ENCODE data around the gene MYH3. TPM values are rescaled to one million over a fixed set of nuclear protein-coding genes. Genes with fewer than 3 reads are reported as not detected.

The MYH3 gene
- total RNA-seq, 1 experiment from 2014 or later = 2.1 TPM

- TF ChIP-seq, protein P1, sequence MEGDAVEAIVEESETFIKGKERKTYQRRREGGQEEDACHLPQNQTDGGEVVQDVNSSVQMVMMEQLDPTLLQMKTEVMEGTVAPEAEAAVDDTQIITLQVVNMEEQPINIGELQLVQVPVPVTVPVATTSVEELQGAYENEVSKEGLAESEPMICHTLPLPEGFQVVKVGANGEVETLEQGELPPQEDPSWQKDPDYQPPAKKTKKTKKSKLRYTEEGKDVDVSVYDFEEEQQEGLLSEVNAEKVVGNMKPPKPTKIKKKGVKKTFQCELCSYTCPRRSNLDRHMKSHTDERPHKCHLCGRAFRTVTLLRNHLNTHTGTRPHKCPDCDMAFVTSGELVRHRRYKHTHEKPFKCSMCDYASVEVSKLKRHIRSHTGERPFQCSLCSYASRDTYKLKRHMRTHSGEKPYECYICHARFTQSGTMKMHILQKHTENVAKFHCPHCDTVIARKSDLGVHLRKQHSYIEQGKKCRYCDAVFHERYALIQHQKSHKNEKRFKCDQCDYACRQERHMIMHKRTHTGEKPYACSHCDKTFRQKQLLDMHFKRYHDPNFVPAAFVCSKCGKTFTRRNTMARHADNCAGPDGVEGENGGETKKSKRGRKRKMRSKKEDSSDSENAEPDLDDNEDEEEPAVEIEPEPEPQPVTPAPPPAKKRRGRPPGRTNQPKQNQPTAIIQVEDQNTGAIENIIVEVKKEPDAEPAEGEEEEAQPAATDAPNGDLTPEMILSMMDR (IDR thresholded peaks at IDR 0.05; ENCODE audit: unreplicated experiment) = no peak
- CTCF ChIA-PET = interaction anchor here (0.6 to 9.5 kb wide), 3 partner anchors 10 to 680 kb away, joined by 3 to 104 read pairs (median 3); no protein-coding TSS in a partner anchor
- no peaks in the 10 kb centered on the region for H3K36me3 Mint-ChIP-seq (ENCODE audit: insufficient read depth, unreplicated experiment)
These were observed 51.0 kb downstream of the MYH3 start for GRCh38 chr17:10606110-10606509.

DNA sequence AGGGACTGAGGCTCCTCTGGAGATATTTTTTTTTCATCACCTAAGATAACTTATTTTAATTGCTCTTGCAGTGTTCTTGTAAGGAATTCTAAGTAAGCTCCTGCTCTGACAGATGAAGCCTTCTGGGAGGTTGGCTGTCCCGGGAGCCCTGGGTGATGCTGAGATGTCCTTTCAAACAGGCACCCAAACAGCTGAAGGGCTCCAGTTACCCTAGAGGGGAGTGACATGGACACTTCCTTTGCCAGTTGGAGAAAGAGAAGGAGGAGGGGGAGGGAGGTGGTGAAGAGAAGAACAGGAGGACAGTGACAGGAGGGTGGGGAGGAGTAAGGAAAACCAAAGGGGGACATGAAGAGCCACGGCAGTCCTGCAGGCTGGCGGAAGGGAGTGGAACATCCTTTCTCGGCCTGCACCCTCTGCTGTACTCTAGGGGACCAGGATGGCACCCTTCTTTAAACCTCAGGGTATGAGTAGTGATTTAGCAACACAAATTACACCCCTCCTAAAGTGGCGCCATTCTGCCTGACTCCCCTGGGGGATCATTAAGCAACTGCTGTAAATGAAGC is 51.8 kb downstream of the MYH3 start:
- Mint-ChIP-seq H3K4me1 (ENCODE audit: insufficient read depth, unreplicated experiment) (no peaks in the 10 kb centered on the region), H3K36me3 (ENCODE audit: insufficient read depth, unreplicated experiment) (no peaks in the 10 kb centered on the region), H3K4me3 (ENCODE audit: unreplicated experiment) (no peak overlapping the region), H3K27ac (ENCODE audit: low read depth, unreplicated experiment) (no peak overlapping the region), H3K9me3 (ENCODE audit: unreplicated experiment) (no peaks in the 10 kb centered on the region), H3K27me3 (ENCODE audit: insufficient read depth, unreplicated experiment) (peaks cover 29% of the 10 kb centered on the region)
- TF ChIP-seq, protein P1 (IDR thresholded peaks at IDR 0.05; ENCODE audit: unreplicated experiment) = no peak
- CTCF ChIA-PET = interaction anchor here (0.5 to 9.5 kb wide), 7 partner anchors 11 to 987 kb away, joined by 3 to 104 read pairs (median 3); no protein-coding TSS in a partner anchor
- intact Hi-C loops (cut with micrococcal nuclease) = no loop called here
- no TSS peak for BruUV-seq (replicated peaks)
- no peak for DNase-seq (ENCODE audit: unreplicated experiment)
- POLR2A ChIA-PET = interaction anchor here (0.7 kb wide), 1 partner anchor 1398 kb away, joined by 3 read pairs; no protein-coding TSS in a partner anchor

More at GRCh38 chr17:10606110-10606509, 51.0 kb downstream of the MYH3 start:
- POLR2A ChIA-PET = no interaction called here
- no peak for DNase-seq (ENCODE audit: unreplicated experiment)
- intact Hi-C loops (cut with micrococcal nuclease) = no loop called here
- H3K4me3 Mint-ChIP-seq (ENCODE audit: unreplicated experiment) = no peak overlapping the region
- H3K4me1 Mint-ChIP-seq (ENCODE audit: insufficient read depth, unreplicated experiment) = no peaks in the 10 kb centered on the region
- BruUV-seq (replicated peaks) = no TSS peak
- peaks cover 21% of the 10 kb centered on the region for H3K27me3 Mint-ChIP-seq (ENCODE audit: insufficient read depth, unreplicated experiment)
- no peak overlapping the region for H3K27ac Mint-ChIP-seq (ENCODE audit: low read depth, unreplicated experiment)
- H3K9me3 Mint-ChIP-seq (ENCODE audit: unreplicated experiment) = no peaks in the 10 kb centered on the region

DNA sequence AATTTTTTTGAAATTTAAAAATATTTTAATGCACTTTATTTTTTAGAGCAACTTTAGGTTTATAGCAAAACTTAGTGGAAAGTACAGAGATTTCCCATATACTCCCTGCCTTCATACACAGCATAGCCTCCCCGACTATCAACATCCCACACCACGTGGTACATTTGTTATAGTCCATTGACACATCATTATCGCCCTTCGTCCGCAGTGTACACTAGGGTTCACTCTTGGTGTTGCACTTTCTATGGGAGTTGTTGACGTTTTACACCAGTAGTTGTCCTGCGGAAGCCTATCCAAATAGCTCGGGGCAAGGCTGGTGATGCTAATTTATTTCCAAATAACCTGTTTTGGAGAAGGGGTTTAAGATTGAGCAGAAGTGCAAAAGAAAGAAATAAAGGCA is 52.6 kb downstream of the MYH3 start:
- H3K4me3 Mint-ChIP-seq (ENCODE audit: unreplicated experiment) = no peak overlapping the region
- no peaks in the 10 kb centered on the region for H3K4me1 Mint-ChIP-seq (ENCODE audit: insufficient read depth, unreplicated experiment)
- no peak for DNase-seq (ENCODE audit: unreplicated experiment)
- peaks cover 37% of the 10 kb centered on the region for H3K27me3 Mint-ChIP-seq (ENCODE audit: insufficient read depth, unreplicated experiment)
- ChIA-PET CTCF (interaction anchor here (0.5 to 9.5 kb wide), 3 partner anchors 12 to 837 kb away, joined by 3 to 104 read pairs (median 3); no protein-coding TSS in a partner anchor), POLR2A (no interaction called here)
- intact Hi-C loops (cut with micrococcal nuclease) = no loop called here
- no peaks in the 10 kb centered on the region for H3K9me3 Mint-ChIP-seq (ENCODE audit: unreplicated experiment)
- no TSS peak for BruUV-seq (replicated peaks)
- TF ChIP-seq, protein P1 (IDR thresholded peaks at IDR 0.05; ENCODE audit: unreplicated experiment) = no peak
- no peaks in the 10 kb centered on the region for H3K36me3 Mint-ChIP-seq (ENCODE audit: insufficient read depth, unreplicated experiment)
- H3K27ac Mint-ChIP-seq (ENCODE audit: low read depth, unreplicated experiment) = no peak overlapping the region

DNA sequence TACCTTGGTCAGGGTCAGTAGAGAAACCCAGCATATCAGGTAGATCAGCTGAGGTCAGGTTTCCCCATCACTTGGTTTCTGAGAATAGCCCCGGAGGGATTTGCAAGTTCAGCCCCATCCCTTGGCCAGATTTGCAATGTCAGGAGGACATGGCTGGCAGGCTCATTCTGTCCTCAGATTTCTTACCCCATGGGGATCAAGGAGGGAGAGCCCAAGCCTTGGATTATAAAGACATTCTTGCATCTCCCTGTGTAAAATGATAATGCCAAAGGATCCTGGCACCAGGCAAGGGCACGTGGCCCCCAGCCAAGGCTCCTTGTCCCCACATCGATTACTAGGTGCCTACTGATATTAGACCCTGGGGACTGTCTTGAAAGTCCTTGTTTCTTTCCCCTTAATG is 53.2 kb downstream of the MYH3 start:
- no TSS peak for BruUV-seq (replicated peaks)
- ChIA-PET POLR2A (no interaction called here), CTCF (interaction anchor here (9.5 kb wide), 1 partner anchor 12 kb away, joined by 104 read pairs; no protein-coding TSS in a partner anchor)
- H3K36me3 Mint-ChIP-seq (ENCODE audit: insufficient read depth, unreplicated experiment) = no peaks in the 10 kb centered on the region
- no peaks in the 10 kb centered on the region for H3K9me3 Mint-ChIP-seq (ENCODE audit: unreplicated experiment)
- DNase-seq (ENCODE audit: unreplicated experiment) = no peak
- no peak overlapping the region for H3K4me3 Mint-ChIP-seq (ENCODE audit: unreplicated experiment)
- TF ChIP-seq, protein P1 (IDR thresholded peaks at IDR 0.05; ENCODE audit: unreplicated experiment) = no peak
- intact Hi-C loops (cut with micrococcal nuclease) = no loop called here
- H3K27ac Mint-ChIP-seq (ENCODE audit: low read depth, unreplicated experiment) = no peak overlapping the region
- H3K4me1 Mint-ChIP-seq (ENCODE audit: insufficient read depth, unreplicated experiment) = no peaks in the 10 kb centered on the region
- peaks cover 40% of the 10 kb centered on the region for H3K27me3 Mint-ChIP-seq (ENCODE audit: insufficient read depth, unreplicated experiment)
